Measurements from ENCODE around the gene OR4K2. TPM values are rescaled to one million over a fixed set of nuclear protein-coding genes. Genes with fewer than 3 reads are reported as not detected.

Gene OR4K2
- total and polyA plus RNA-seq, 3 experiments from 2014 or later: not detected

DNA sequence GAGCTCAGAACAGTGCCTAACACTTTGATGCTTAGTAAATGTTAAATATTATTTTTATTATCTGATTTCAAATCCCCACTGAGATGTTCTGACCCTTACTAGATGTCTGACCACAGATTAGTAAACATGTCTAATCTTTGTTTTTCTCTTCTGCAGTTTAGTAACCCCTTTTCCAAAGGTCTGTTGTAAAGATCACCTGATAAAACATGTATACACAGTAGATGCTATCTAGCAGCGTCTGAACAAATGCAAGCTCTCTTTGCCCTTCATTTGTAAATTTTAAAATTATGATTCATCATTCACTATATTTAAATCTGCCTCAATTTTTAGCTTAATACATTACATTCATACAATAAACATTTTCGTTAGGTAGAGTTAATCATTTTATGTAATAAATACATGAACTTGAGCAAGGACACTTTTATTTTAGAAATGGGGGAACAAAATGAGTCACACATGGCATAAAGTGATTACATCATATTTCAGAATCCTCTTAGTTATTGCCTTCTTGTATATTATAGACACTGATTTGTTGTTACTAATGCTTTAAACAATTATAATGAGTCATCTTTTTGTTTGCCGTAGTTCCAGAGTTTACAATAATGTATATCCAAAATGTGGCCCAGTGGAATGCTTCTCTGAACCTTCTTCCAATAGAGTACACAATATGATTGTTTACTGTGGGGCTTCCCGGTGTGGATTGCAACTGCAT lies 43.8 kb downstream of the OR4K2 start:
- no peaks in the 10 kb centered on the region for H3K4me1 ChIP-seq (ENCODE audit: insufficient read depth, low read length)
- Mint-ChIP-seq H3K36me3 (no peaks in the 10 kb centered on the region), H3K4me1 (no peaks in the 10 kb centered on the region), H3K27me3 (no peaks in the 10 kb centered on the region), H3K9me3 (no peaks in the 10 kb centered on the region), H3K27ac (no peak overlapping the region), H3K4me3 (no peak overlapping the region)
- H3K4me3 ChIP-seq (ENCODE audit: low read length): no peak overlapping the region
- no peaks in the 10 kb centered on the region for H3K9me3 ChIP-seq (ENCODE audit: low read length)
- no peak for DNase-seq
- CTCF ChIA-PET: no interaction called here
- POLR2A ChIA-PET: no interaction called here
- no peak overlapping the region for H3K27ac ChIP-seq (ENCODE audit: low read depth, low read length)
- H3K36me3 ChIP-seq (ENCODE audit: insufficient read depth, low read length): no peaks in the 10 kb centered on the region
- no peaks in the 10 kb centered on the region for H3K27me3 ChIP-seq (ENCODE audit: insufficient read depth, low read length, poor library complexity, severe bottlenecking)

DNA sequence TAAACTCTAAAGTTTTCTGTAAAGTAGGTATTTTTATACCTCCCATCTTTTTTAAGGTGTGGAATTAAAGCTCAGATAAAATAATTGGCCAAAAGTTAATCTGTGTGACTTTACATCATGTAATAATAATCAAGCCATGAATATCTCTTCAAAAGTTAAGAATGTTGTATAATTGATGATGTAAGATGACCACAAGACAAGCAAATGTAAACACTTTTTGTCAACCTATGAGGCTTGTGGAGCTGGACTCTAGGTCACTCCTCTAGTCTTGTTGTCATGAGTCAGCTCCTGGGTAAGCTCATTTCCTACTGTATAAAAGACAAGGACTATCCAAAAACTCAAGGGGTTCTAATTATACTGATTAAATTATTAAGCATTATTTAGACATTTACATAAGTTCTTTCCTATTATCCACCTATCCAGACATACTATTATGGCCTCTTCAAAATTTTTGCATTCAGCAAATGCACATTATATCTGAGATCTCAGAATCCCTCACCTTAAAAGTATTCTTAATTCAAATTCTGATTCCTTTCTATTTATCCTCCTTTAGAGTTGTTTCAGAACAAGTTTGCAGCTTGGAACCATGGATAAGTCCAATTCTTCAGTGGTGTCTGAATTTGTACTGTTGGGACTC lies 45.2 kb downstream of the OR4K2 start, which contains the start of gene OR4K5:
OR4K5 (plus strand) TSS at position 587 of the 637 bp plus-strand sequence; CDS start at position 587, 0 bp downstream.
- Histone ChIP-seq H3K27ac (ENCODE audit: low read depth, low read length) (no peak within 1 kb of the TSS), H3K4me3 (ENCODE audit: low read length) (no peak within 1 kb of the TSS), H3K27me3 (ENCODE audit: insufficient read depth, low read length, poor library complexity, severe bottlenecking) (no peaks in the 10 kb centered on the region), H3K4me1 (ENCODE audit: insufficient read depth, low read length) (no peaks in the 10 kb centered on the region), H3K9me3 (ENCODE audit: low read length) (no peaks in the 10 kb centered on the region), H3K36me3 (ENCODE audit: insufficient read depth, low read length) (no peaks in the 10 kb centered on the region)
- peaks cover 0 to 3% (median 2%) of the 10 kb centered on the region in 5 donors for H3K9me3 Mint-ChIP-seq
- no peaks in the 10 kb centered on the region for H3K36me3 Mint-ChIP-seq
- no peaks in the 10 kb centered on the region for H3K27me3 Mint-ChIP-seq
- H3K4me1 Mint-ChIP-seq: no peaks in the 10 kb centered on the region
- H3K4me3 Mint-ChIP-seq: no peak within 1 kb of the TSS
- DNase-seq: no peak
- CTCF ChIA-PET: no interaction called here
- POLR2A ChIA-PET: no interaction called here
- H3K27ac Mint-ChIP-seq: no peak within 1 kb of the TSS

- ChIA-PET CTCF (no interaction called here), POLR2A (no interaction called here)
- H3K4me1 ChIP-seq (ENCODE audit: insufficient read depth, low read length): no peaks in the 10 kb centered on the region
- Mint-ChIP-seq H3K9me3 (no peaks in the 10 kb centered on the region), H3K4me1 (no peaks in the 10 kb centered on the region), H3K4me3 (no peak within 1 kb of the TSS), H3K27ac (no peak within 1 kb of the TSS), H3K36me3 (no peaks in the 10 kb centered on the region), H3K27me3 (peaks cover 0 to under 1% of the 10 kb centered on the region in 2 donors)
- no peaks in the 10 kb centered on the region for H3K27me3 ChIP-seq (ENCODE audit: insufficient read depth, low read length, poor library complexity, severe bottlenecking)
- no peak within 1 kb of the TSS for H3K4me3 ChIP-seq (ENCODE audit: low read length)
- H3K27ac ChIP-seq (ENCODE audit: low read depth, low read length): no peak within 1 kb of the TSS
- no peak for DNase-seq
- H3K9me3 ChIP-seq (ENCODE audit: low read length): no peaks in the 10 kb centered on the region
- no peaks in the 10 kb centered on the region for H3K36me3 ChIP-seq (ENCODE audit: insufficient read depth, low read length)
These were observed 55.7 kb downstream of the OR4K2 start, which contains the start of gene OR4K1 for GRCh38 chr14:19930617-19931016. TSS of gene OR4K1 (plus strand) at chr14:19930917. CDS start at chr14:19935667, 4,750 bp downstream.

Other genes starting within 250 kb of the OR4K2 start
- gene OR11H2, start 161.3 kb upstream of the OR4K2 start, total RNA-seq: not detected
- gene OR11H2, start 161.3 kb upstream of the OR4K2 start, polyA plus RNA-seq: not detected
- not detected for gene OR4Q3, start 131.6 kb upstream of the OR4K2 start, total RNA-seq
- gene OR4Q3, start 131.6 kb upstream of the OR4K2 start, polyA plus RNA-seq: not detected
- not detected for gene OR4M1, start 101.6 kb upstream of the OR4K2 start, total RNA-seq
- gene OR4M1, start 101.6 kb upstream of the OR4K2 start, polyA plus RNA-seq: not detected
- gene OR4N2, start 71.4 kb upstream of the OR4K2 start, total RNA-seq: not detected
- not detected for gene OR4N2, start 71.4 kb upstream of the OR4K2 start, polyA plus RNA-seq
- not detected for gene OR4K5, start 45.5 kb downstream of the OR4K2 start, total RNA-seq
- gene OR4K5, start 45.5 kb downstream of the OR4K2 start, polyA plus RNA-seq: not detected
- not detected for gene OR4K1, start 55.8 kb downstream of the OR4K2 start, total RNA-seq
- gene OR4K1, start 55.8 kb downstream of the OR4K2 start, polyA plus RNA-seq: not detected
- not detected for gene OR4K15, start 100.4 kb downstream of the OR4K2 start, total RNA-seq
- not detected for gene OR4K15, start 100.4 kb downstream of the OR4K2 start, polyA plus RNA-seq
- not detected for gene OR4Q2, start 127.0 kb downstream of the OR4K2 start, total RNA-seq
- not detected for gene OR4Q2, start 127.0 kb downstream of the OR4K2 start, polyA plus RNA-seq
- gene OR4K14, start 144.2 kb downstream of the OR4K2 start, total RNA-seq: not detected
- gene OR4K14, start 144.2 kb downstream of the OR4K2 start, polyA plus RNA-seq: not detected
- gene OR4K13, start 160.9 kb downstream of the OR4K2 start, total RNA-seq: not detected
- gene OR4K13, start 160.9 kb downstream of the OR4K2 start, polyA plus RNA-seq: not detected
- gene OR4L1, start 184.9 kb downstream of the OR4K2 start, total RNA-seq: not detected
- not detected for gene OR4L1, start 184.9 kb downstream of the OR4K2 start, polyA plus RNA-seq
- not detected for gene OR4K17, start 235.6 kb downstream of the OR4K2 start, total RNA-seq
- gene OR4K17, start 235.6 kb downstream of the OR4K2 start, polyA plus RNA-seq: not detected

Measured in CD8-positive, alpha-beta memory T cell (primary cell).